ENCODE data around the gene SUPT3H.

The SUPT3H gene

DNA sequence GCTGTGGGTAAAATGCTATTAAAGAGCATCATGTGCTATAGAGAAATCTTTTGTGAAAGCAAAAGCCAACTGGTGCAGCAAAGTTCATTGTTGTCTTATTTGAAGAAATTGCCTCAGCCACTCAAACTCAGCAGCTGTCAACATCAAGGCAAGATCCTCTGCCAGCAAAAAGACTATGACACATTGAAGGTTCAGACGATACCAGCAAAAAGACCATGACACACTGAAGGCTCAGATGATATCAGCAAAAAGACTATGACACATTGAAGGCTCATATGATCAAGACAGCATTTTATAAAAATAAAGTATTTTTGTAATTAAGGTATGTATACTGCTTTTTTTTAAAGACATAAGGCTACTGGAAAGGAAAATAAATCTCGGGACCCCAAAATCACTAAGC is 168.0 kb downstream of the SUPT3H start:
- no peak overlapping the region for H3K9ac ChIP-seq (ENCODE audit: low read length)
- no peaks in the 10 kb centered on the region for H3K9me3 ChIP-seq (ENCODE audit: control insufficient read depth, low read length)
- no peaks in the 10 kb centered on the region for H3K36me3 ChIP-seq (ENCODE audit: control insufficient read depth, insufficient read depth, low read length)
- no peak overlapping the region for H3K4me3 ChIP-seq (ENCODE audit: low read length)
- no peaks in the 10 kb centered on the region for H3K27me3 ChIP-seq (ENCODE audit: control insufficient read depth, insufficient read depth, low read length)
- no peaks in the 10 kb centered on the region for H3K4me1 ChIP-seq (ENCODE audit: control insufficient read depth, insufficient read depth, low read length)

GRCh38 chr6:45206793-45207492 is 170.8 kb downstream of the SUPT3H start:
- no peaks in the 10 kb centered on the region for H3K36me3 ChIP-seq (ENCODE audit: control insufficient read depth, insufficient read depth, low read length)
- no peaks in the 10 kb centered on the region for H3K4me1 ChIP-seq (ENCODE audit: control insufficient read depth, insufficient read depth, low read length)
- H3K27me3 ChIP-seq (ENCODE audit: control insufficient read depth, insufficient read depth, low read length): no peaks in the 10 kb centered on the region
- H3K9ac ChIP-seq (ENCODE audit: low read length): no peak overlapping the region
- no peak overlapping the region for H3K4me3 ChIP-seq (ENCODE audit: low read length)
- no peaks in the 10 kb centered on the region for H3K9me3 ChIP-seq (ENCODE audit: control insufficient read depth, low read length)

DNA sequence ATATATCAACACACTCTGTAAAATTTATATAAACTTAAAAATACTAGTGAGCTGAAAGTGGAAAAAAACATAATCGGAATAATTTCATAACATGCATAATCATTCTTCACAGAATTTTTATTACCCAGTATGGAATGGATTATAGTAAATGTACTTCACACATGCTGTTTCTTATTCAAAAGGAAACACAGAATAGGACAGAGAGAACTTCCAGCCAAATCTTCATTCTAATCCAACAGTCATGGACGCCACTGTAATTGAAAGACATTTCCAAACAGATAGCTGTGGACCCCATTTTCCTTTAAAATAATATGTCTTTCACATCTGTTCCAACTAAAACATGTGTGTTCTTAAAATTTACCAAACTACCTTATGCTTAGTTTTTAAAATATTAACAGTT is 176.2 kb downstream of the SUPT3H start:
- Histone ChIP-seq H3K36me3 (ENCODE audit: control insufficient read depth, insufficient read depth, low read length) (no peaks in the 10 kb centered on the region), H3K4me1 (ENCODE audit: control insufficient read depth, insufficient read depth, low read length) (no peaks in the 10 kb centered on the region), H3K27me3 (ENCODE audit: control insufficient read depth, insufficient read depth, low read length) (no peaks in the 10 kb centered on the region), H3K4me3 (ENCODE audit: low read length) (no peak overlapping the region), H3K9me3 (ENCODE audit: control insufficient read depth, low read length) (no peaks in the 10 kb centered on the region), H3K9ac (ENCODE audit: low read length) (no peak overlapping the region)

- no peak overlapping the region for H3K4me3 ChIP-seq (ENCODE audit: low read length)
- no peaks in the 10 kb centered on the region for H3K9me3 ChIP-seq (ENCODE audit: control insufficient read depth, low read length)
- no peaks in the 10 kb centered on the region for H3K36me3 ChIP-seq (ENCODE audit: control insufficient read depth, insufficient read depth, low read length)
- H3K9ac ChIP-seq (ENCODE audit: low read length): no peak overlapping the region
- H3K4me1 ChIP-seq (ENCODE audit: control insufficient read depth, insufficient read depth, low read length): no peaks in the 10 kb centered on the region
- H3K27me3 ChIP-seq (ENCODE audit: control insufficient read depth, insufficient read depth, low read length): no peaks in the 10 kb centered on the region
These were observed 177.2 kb downstream of the SUPT3H start for GRCh38 chr6:45200510-45200909.

GRCh38 chr6:45199554-45199953 is 178.2 kb downstream of the SUPT3H start:
- H3K27me3 ChIP-seq (ENCODE audit: control insufficient read depth, insufficient read depth, low read length): no peaks in the 10 kb centered on the region
- no peak overlapping the region for H3K4me3 ChIP-seq (ENCODE audit: low read length)
- H3K36me3 ChIP-seq (ENCODE audit: control insufficient read depth, insufficient read depth, low read length): no peaks in the 10 kb centered on the region
- H3K9me3 ChIP-seq (ENCODE audit: control insufficient read depth, low read length): no peaks in the 10 kb centered on the region
- H3K9ac ChIP-seq (ENCODE audit: low read length): no peak overlapping the region
- H3K4me1 ChIP-seq (ENCODE audit: control insufficient read depth, insufficient read depth, low read length): no peaks in the 10 kb centered on the region

DNA sequence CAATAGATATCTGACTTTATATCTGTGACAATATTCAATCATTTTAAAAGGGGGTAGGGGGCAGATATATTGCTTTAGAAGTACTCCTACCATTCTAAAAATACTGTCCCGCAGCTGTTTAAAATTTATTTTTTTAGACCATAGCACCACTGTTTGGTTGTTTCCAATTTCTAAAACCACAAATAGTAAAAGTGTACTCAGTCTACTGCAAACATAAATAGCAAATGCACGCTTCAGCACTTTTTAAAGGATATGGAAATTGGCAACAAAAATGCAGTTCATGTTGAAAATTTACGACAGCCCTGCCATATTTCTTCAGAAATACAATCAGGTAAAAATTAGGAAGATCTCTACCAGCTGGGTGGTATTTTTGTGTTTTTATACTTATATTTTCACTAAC is 181.6 kb downstream of the SUPT3H start:
- no peak overlapping the region for H3K9ac ChIP-seq (ENCODE audit: low read length)
- H3K4me1 ChIP-seq (ENCODE audit: control insufficient read depth, insufficient read depth, low read length): no peaks in the 10 kb centered on the region
- H3K27me3 ChIP-seq (ENCODE audit: control insufficient read depth, insufficient read depth, low read length): no peaks in the 10 kb centered on the region
- H3K9me3 ChIP-seq (ENCODE audit: control insufficient read depth, low read length): no peaks in the 10 kb centered on the region
- no peak overlapping the region for H3K4me3 ChIP-seq (ENCODE audit: low read length)
- no peaks in the 10 kb centered on the region for H3K36me3 ChIP-seq (ENCODE audit: control insufficient read depth, insufficient read depth, low read length)

GRCh38 chr6:45195137-45195536 is 182.6 kb downstream of the SUPT3H start:
- Histone ChIP-seq H3K36me3 (ENCODE audit: control insufficient read depth, insufficient read depth, low read length) (no peaks in the 10 kb centered on the region), H3K9me3 (ENCODE audit: control insufficient read depth, low read length) (no peaks in the 10 kb centered on the region), H3K4me1 (ENCODE audit: control insufficient read depth, insufficient read depth, low read length) (no peaks in the 10 kb centered on the region), H3K9ac (ENCODE audit: low read length) (no peak overlapping the region), H3K27me3 (ENCODE audit: control insufficient read depth, insufficient read depth, low read length) (no peaks in the 10 kb centered on the region), H3K4me3 (ENCODE audit: low read length) (no peak overlapping the region)

DNA sequence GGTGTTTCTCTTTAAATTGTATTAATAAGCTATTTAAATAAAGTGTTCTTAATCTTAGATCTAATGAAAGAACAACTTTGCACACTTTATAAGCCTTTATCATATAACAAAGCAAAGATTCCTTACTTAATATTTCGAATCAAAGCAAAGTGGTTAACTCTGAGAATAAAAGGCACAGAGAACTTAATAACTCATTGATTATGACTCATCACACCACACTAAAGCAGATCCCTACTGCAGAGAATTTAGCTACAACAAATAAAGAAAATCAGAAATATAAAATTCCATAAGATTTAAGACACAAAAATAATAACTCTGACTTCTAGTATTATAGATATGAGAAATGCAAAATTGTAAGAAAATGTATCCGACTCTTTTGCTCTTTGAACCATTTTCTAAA is 185.2 kb downstream of the SUPT3H start:
- Histone ChIP-seq H3K36me3 (ENCODE audit: control insufficient read depth, insufficient read depth, low read length) (no peaks in the 10 kb centered on the region), H3K4me1 (ENCODE audit: control insufficient read depth, insufficient read depth, low read length) (no peaks in the 10 kb centered on the region), H3K9me3 (ENCODE audit: control insufficient read depth, low read length) (no peaks in the 10 kb centered on the region), H3K4me3 (ENCODE audit: low read length) (no peak overlapping the region), H3K27me3 (ENCODE audit: control insufficient read depth, insufficient read depth, low read length) (no peaks in the 10 kb centered on the region), H3K9ac (ENCODE audit: low read length) (no peak overlapping the region)

DNA sequence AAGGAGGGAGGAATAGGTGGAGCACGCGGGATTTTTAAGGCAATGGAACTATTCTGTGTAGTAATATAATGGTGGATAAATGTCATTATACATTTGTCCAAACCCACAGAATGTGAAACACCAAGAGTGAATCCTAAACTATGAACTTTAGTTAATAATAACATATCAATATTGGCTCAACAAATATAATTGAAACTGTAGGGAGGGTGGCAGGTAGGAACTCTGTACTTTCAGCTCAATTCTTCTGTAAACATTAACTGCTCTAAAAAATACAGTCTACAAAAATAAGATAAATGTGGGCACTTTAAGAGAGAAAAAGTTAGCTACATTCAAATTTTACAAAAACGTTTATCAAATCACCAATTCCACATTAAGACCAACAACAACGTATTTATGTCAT is 186.3 kb downstream of the SUPT3H start:
- Histone ChIP-seq H3K9me3 (ENCODE audit: control insufficient read depth, low read length) (no peaks in the 10 kb centered on the region), H3K4me1 (ENCODE audit: control insufficient read depth, insufficient read depth, low read length) (no peaks in the 10 kb centered on the region), H3K4me3 (ENCODE audit: low read length) (no peak overlapping the region), H3K27me3 (ENCODE audit: control insufficient read depth, insufficient read depth, low read length) (no peaks in the 10 kb centered on the region), H3K9ac (ENCODE audit: low read length) (no peak overlapping the region), H3K36me3 (ENCODE audit: control insufficient read depth, insufficient read depth, low read length) (no peaks in the 10 kb centered on the region)

GRCh38 chr6:45187836-45188235 is 189.9 kb downstream of the SUPT3H start:
- Histone ChIP-seq H3K4me3 (ENCODE audit: low read length) (no peak overlapping the region), H3K27me3 (ENCODE audit: control insufficient read depth, insufficient read depth, low read length) (no peaks in the 10 kb centered on the region), H3K9me3 (ENCODE audit: control insufficient read depth, low read length) (no peaks in the 10 kb centered on the region), H3K9ac (ENCODE audit: low read length) (no peak overlapping the region), H3K4me1 (ENCODE audit: control insufficient read depth, insufficient read depth, low read length) (no peaks in the 10 kb centered on the region), H3K36me3 (ENCODE audit: control insufficient read depth, insufficient read depth, low read length) (no peaks in the 10 kb centered on the region)

DNA sequence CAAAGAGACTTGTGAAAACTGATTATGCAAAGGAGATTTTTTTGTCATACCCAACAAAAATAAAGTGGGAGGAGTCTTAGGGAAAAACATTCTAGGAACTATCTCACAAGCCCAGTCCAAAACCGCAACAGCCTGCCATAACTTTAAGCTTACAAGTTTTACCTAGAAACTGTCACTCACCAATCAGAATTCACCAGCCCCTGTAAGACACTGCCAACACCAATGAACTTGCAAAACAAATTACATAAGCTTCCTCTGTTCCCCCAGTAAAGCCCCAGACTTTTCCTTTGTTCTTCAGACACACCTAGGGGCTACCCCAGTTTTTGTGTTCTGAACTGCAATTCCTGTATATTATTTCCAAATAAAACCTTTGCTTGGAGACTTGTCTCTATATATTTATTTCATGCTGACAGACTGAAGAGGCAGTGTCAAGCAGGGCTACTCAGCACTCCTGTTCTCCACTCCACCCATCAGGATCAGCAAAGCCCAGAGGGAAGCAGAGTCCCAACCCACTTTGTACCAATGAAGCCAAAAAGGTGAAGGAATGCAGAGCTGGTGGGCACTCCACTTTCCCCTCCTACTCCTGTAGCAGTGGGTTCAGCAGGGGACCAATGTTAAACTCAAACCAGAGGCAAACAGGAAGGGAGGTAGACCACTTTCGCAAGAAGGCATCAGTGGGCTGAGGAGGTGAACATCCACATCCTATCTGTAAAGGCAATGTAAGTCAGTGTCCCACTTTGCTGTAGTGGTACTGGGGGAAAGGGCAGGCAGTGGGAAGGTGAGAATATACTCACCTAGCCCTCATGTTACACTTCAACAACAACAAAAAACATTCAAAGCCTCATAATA is 192.1 kb downstream of the SUPT3H start:
- Histone ChIP-seq H3K4me3 (ENCODE audit: low read length) (no peak overlapping the region), H3K27me3 (ENCODE audit: control insufficient read depth, insufficient read depth, low read length) (no peaks in the 10 kb centered on the region), H3K4me1 (ENCODE audit: control insufficient read depth, insufficient read depth, low read length) (no peaks in the 10 kb centered on the region), H3K9me3 (ENCODE audit: control insufficient read depth, low read length) (no peaks in the 10 kb centered on the region), H3K36me3 (ENCODE audit: control insufficient read depth, insufficient read depth, low read length) (no peaks in the 10 kb centered on the region), H3K9ac (ENCODE audit: low read length) (no peak overlapping the region)

GRCh38 chr6:45184937-45185336 is 192.8 kb downstream of the SUPT3H start:
- H3K4me1 ChIP-seq (ENCODE audit: control insufficient read depth, insufficient read depth, low read length): no peaks in the 10 kb centered on the region
- H3K27me3 ChIP-seq (ENCODE audit: control insufficient read depth, insufficient read depth, low read length): no peaks in the 10 kb centered on the region
- H3K9me3 ChIP-seq (ENCODE audit: control insufficient read depth, low read length): no peaks in the 10 kb centered on the region
- no peak overlapping the region for H3K4me3 ChIP-seq (ENCODE audit: low read length)
- H3K36me3 ChIP-seq (ENCODE audit: control insufficient read depth, insufficient read depth, low read length): no peaks in the 10 kb centered on the region
- H3K9ac ChIP-seq (ENCODE audit: low read length): no peak overlapping the region

All from mucosa of stomach (tissue), 1 donor.